ENCODE measurements around the gene WDR70.
"Not testable (repeated sequence)": the region's sequence is repeated elsewhere in the genome, so short reads cannot be mapped to it uniquely, and the experiment has no call there.

WDR70 gene

DNA sequence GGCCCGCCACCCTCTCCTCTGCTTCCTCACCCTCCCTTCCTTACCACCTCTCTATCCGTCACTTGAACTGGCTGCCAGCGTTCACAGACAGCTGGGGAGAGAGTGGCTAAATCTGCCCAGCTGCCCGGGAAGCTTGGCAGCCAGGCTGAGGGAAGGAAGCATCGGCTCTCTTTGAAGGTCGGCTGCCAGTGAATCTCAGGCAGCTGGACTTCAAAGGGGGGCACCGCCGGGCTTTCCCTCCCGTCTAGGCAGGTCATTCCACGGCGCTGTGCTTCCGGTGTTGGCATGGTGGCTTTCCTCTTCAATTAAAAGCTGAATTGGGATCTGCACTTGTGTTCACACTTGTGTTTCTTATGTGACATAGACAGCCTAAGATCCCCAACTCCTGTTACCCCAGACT lies 286.8 kb downstream of the WDR70 start:
- Histone ChIP-seq H3K9me3 (ENCODE audit: severe bottlenecking) (peaks cover 4% of the 10 kb centered on the region), H3K27ac (no peak overlapping the region), H3K27me3 (ENCODE audit: insufficient read depth, low read depth, severe bottlenecking) (no peaks in the 10 kb centered on the region), H3K36me3 (no peaks in the 10 kb centered on the region), H3K4me3 (ENCODE audit: low read depth, low read length) (no peak overlapping the region)
- TF ChIP-seq, protein P1, sequence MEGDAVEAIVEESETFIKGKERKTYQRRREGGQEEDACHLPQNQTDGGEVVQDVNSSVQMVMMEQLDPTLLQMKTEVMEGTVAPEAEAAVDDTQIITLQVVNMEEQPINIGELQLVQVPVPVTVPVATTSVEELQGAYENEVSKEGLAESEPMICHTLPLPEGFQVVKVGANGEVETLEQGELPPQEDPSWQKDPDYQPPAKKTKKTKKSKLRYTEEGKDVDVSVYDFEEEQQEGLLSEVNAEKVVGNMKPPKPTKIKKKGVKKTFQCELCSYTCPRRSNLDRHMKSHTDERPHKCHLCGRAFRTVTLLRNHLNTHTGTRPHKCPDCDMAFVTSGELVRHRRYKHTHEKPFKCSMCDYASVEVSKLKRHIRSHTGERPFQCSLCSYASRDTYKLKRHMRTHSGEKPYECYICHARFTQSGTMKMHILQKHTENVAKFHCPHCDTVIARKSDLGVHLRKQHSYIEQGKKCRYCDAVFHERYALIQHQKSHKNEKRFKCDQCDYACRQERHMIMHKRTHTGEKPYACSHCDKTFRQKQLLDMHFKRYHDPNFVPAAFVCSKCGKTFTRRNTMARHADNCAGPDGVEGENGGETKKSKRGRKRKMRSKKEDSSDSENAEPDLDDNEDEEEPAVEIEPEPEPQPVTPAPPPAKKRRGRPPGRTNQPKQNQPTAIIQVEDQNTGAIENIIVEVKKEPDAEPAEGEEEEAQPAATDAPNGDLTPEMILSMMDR (IDR thresholded peaks at IDR 0.05; ENCODE audit: low read depth, low read length), result no peak
- DNase-seq, result no peak

GRCh38 chr5:37667430-37667829 lies 288.3 kb downstream of the WDR70 start:
- Histone ChIP-seq H3K36me3 (no peaks in the 10 kb centered on the region), H3K27ac (no peak overlapping the region), H3K4me3 (ENCODE audit: low read depth, low read length) (no peak overlapping the region), H3K9me3 (ENCODE audit: severe bottlenecking) (peaks cover 4% of the 10 kb centered on the region), H3K27me3 (ENCODE audit: insufficient read depth, low read depth, severe bottlenecking) (no peaks in the 10 kb centered on the region)
- TF ChIP-seq, protein P1 (IDR thresholded peaks at IDR 0.05; ENCODE audit: low read depth, low read length), result no peak
- DNase-seq, result no peak

- Histone ChIP-seq H3K4me3 (ENCODE audit: low read depth, low read length) (no peak overlapping the region), H3K36me3 (no peaks in the 10 kb centered on the region), H3K9me3 (ENCODE audit: severe bottlenecking) (peaks cover 4% of the 10 kb centered on the region), H3K27ac (no peak overlapping the region), H3K27me3 (ENCODE audit: insufficient read depth, low read depth, severe bottlenecking) (no peaks in the 10 kb centered on the region)
- TF ChIP-seq, protein P1 (IDR thresholded peaks at IDR 0.05; ENCODE audit: low read depth, low read length), result no peak
- no peak for DNase-seq
Observed at GRCh38 chr5:37667846-37668245, 288.7 kb downstream of the WDR70 start.

- no peaks in the 10 kb centered on the region for H3K27me3 ChIP-seq (ENCODE audit: insufficient read depth, low read depth, severe bottlenecking)
- TF ChIP-seq, protein P1 (IDR thresholded peaks at IDR 0.05; ENCODE audit: low read depth, low read length), result no peak
- H3K9me3 ChIP-seq (ENCODE audit: severe bottlenecking), result peaks cover 4% of the 10 kb centered on the region
- no peaks in the 10 kb centered on the region for H3K36me3 ChIP-seq
- H3K27ac ChIP-seq, result no peak overlapping the region
- no peak for DNase-seq
- H3K4me3 ChIP-seq (ENCODE audit: low read depth, low read length), result no peak overlapping the region
Observed at GRCh38 chr5:37668524-37669047, 289.5 kb downstream of the WDR70 start.

DNA sequence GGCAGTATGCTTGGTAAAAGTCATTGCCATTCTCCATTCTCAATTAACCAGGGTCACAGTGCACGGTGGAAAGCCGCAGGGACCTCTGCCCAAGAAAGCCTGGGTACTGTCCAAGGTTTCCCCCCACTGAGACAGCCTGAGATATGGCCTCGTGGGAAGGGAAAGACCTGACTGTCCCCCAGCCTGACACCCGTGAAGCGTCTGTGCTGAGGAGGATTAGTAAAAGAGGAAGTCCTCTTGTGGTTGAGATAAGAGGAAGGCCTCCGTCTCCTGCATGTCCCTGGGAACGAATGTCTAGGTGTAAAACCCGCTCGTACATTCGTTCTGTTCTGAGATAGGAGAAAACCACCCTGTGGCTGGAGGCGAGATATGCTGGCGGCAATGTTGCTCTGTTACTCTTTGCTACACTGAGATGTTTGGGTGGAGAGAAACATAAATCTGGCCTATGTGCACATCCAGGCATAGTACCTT lies 293.0 kb downstream of the WDR70 start:
- DNase-seq, result peak; percentile 16
- not testable (repeated sequence) for H3K9me3 ChIP-seq (ENCODE audit: severe bottlenecking); H3K36me3 ChIP-seq; H3K27ac ChIP-seq; H3K4me3 ChIP-seq (ENCODE audit: low read depth, low read length); H3K27me3 ChIP-seq (ENCODE audit: insufficient read depth, low read depth, severe bottlenecking)

DNA sequence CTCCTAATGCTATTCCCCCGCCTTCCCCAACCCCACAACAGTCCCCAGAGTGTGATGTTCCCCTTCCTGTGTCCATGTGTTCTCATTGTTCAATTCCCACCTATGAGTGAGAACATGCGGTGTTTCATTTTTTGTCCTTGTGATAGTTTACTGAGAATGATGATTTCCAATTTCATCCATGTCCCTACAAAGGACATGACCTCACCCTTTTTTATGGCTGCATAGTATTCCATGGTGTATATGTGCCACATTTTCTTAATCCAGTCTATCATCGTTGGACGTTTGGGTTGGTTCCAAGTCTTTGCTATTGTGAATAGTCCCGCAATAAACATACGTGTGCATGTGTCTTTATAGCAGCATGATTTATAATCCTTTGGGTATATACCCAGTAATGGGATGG lies 295.2 kb downstream of the WDR70 start:
- not testable (repeated sequence) for H3K9me3 ChIP-seq (ENCODE audit: severe bottlenecking); DNase-seq; H3K36me3 ChIP-seq; H3K27me3 ChIP-seq (ENCODE audit: insufficient read depth, low read depth, severe bottlenecking); H3K27ac ChIP-seq; H3K4me3 ChIP-seq (ENCODE audit: low read depth, low read length)

DNA sequence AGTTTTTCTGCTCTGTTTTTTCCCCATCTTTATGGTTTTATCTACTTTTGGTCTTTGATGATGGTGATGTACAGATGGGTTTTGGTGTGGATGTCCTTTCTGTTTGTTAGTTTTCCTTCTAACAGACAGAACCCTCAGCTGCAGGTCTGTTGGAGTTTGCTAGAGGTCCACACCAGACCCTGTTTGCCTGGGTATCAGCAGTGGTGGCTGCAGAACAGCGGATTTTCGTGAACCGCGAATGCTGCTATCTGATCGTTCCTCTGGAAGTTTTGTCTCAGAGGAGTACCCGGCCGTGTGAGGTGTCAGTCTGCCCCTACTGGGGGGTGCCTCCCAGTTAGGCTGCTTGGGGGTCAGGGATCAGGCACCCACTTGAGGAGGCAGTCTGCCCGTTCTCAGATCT lies 300.2 kb downstream of the WDR70 start:
- not testable (repeated sequence) for H3K4me3 ChIP-seq (ENCODE audit: low read depth, low read length); DNase-seq; H3K9me3 ChIP-seq (ENCODE audit: severe bottlenecking); H3K27ac ChIP-seq; H3K27me3 ChIP-seq (ENCODE audit: insufficient read depth, low read depth, severe bottlenecking); H3K36me3 ChIP-seq

GRCh38 chr5:37679903-37680302 lies 300.8 kb downstream of the WDR70 start:
- H3K4me3 ChIP-seq (ENCODE audit: low read depth, low read length); H3K27ac ChIP-seq; H3K27me3 ChIP-seq (ENCODE audit: insufficient read depth, low read depth, severe bottlenecking); DNase-seq; H3K9me3 ChIP-seq (ENCODE audit: severe bottlenecking); H3K36me3 ChIP-seq: not testable (repeated sequence)

Measured in WERI-Rb-1 (cell line).